GM18498 (cell line): ENCODE measurements around the gene GMDS.

Source experiments
- ATAC-seq: cut with Tn5 transposase; IDR thresholded peaks from one replicate; pipeline ENCODE4 v1.9.1; 2021; ENCODE audit warnings: mild to moderate bottlenecking, moderate library complexity; ENCODE audit not compliant: unreplicated experiment

The GMDS gene

DNA sequence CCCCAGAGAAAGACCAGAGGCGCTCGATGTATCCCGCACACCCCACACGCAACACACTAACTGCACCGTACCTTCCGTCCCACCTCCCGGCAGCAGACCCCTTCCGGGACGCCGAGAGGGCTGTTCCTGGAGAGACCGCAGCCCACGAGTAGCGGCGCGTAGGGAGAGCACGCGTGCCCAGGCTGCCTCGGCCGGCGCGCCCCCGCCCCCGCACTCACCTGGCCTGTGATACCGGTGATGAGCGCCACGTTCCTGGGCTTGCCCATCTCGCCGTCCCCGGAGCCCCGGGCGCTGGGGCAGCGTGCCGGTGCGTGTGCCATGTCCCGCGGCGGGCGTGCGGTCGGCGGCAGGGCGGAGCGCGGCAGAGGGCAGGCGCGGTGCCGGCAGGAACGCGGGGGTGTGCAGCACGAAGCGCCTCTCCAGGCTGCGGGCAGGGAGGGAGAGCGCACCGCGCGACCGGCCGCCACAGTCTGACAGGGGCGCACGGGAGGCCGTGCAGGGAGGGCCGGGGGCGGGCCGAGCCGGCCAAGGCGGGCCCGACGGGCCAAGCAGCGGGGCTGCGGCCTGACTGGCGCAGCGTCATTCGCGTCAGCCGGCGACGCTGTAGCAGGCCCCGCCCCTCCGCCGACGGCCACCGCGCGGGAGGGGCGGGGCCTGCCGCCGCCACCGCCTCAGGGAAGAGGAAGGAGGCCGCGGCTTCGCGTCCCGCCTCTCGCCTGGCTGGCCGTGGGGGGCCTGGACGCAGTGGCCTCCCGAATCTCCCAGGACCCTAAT, at the start of gene GMDS:
Gene GMDS (minus strand): TSS at position 503 of the 774 bp plus-strand sequence.
- peak; percentile 94 for ATAC-seq

DNA sequence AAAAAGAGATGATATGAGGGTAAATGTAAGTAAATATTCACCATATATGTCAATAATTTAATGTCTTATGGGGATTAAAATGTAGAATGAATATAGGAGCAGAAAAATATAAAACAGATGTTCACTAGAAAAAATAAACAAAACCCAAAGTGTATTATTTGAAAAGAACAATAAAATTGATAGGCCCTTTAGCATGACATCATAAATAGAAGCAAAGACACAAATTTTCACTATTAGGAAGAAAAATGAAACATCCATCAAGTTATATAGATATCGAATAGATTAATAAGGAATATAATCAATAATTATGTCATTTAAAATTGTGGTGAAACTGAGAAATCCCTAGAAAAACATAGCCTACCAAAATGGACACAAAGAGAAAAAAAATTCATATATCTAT, 40.1 kb upstream of the GMDS start:
- ATAC-seq = no peak

DNA sequence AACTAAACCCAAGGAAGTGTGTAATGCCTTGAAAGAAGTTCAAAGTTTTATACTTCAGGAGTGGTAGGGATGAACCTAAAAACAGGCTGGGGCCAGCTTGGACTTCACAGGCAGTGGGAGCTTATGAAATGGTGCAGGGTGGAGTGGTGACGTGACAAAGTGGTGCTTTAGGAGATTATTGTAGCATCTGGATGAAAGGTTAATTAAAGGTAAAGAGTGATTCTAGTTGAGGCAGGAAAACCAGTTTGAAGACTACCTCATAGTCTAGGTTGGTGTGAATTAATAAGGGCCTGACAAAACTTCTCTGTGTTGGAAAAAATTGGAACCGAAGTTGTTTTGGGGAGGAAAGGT, 30.5 kb upstream of the GMDS start:
- no peak for ATAC-seq

DNA sequence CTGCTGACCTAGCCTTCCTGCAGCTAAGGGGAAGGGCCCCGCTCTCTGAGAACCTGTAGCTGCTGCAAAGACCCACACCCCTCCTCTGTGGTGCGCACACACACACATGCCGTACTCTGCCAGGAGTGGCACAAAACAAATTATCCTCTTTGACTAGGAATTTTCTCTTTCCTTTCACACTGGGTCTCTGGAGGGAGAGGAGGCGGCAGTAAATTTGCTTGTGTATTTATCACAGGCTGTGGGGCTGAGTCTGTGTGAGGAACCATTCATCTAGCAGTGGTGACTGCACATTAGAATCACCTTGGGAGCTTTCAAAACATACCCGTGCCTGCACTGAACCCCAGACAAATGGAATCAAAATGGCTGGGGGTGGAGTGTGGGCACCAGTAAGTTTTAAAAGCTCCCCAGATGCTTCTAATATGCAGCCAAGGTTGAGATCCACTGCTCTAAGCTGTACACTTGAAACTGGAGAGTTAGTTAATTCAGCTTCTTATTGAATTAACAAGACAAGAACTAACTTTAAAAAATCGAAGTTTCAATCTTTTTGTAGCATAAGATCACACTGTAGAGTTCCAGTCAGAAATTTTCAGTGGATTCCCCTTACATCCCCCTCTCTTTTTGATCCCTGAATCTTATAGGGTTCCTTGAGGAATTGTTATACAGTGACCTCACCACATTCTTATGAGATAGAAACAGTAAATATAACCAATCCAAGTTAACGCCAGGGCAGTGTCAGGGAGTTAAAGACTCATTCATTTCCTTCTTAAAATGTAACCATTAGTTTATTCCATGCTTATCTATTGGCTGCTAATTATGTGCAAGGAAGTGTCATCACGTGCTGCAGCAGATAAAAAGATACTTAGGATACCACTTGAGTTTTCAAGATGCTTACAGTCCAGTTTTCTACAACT, 29.8 kb upstream of the GMDS start:
- no peak for ATAC-seq

DNA sequence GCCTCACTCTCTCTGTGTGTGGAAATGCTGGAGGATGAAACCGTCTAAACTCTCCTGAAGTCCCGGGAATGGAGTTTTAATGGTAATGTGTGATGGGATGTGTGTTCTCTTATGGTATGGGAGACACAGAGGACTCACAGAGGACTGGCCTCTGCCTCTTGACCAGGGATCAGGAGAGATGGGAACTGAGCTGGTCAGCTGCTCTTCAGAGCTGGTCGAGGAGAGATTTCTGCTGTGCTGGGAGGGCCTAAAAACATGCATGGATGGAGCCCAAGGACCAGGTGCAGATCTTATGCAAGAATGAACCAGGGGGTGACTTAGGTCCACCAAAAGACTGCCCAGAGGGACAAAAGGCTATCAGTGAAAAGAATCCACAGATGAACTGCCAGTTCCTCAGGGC, 27.3 kb upstream of the GMDS start:
- ATAC-seq = no peak

DNA sequence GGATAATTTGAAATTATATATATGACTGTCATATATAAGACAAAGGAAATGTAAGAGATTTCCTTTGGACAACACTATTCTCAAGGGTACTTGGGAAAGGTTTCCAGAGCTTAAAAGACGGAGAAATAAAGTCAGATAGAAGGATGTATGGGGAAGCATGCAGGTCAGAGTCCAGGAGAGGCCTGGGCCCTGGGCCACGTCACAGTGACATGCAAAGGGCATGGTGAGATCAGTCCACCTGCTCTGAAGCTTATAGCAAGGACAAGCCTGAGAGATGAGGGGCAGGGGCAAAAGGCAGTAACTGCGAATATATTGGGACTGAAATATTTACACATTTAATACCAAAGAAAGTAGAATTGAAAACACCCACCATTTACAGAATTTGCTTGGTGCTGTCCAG, 24.6 kb upstream of the GMDS start:
- no peak for ATAC-seq

DNA sequence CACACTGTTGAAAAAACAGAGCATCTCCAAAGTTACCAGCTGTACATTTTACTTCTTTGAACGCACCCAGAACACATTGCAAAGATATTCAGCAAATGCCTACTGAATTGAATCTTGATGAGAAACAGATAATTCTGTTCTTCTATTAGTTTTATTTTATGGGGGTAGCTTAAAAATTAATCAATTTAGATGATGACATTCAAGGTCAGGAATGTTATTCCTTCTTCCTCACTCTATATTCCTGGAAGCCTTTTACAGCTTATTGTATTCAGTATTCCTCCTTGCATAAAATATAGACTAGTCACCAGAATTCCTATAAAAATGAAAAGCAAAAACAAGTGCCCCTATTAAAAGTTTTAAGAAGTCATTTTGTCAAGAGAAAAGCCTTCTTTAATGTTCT, 21.4 kb upstream of the GMDS start:
- ATAC-seq = no peak

DNA sequence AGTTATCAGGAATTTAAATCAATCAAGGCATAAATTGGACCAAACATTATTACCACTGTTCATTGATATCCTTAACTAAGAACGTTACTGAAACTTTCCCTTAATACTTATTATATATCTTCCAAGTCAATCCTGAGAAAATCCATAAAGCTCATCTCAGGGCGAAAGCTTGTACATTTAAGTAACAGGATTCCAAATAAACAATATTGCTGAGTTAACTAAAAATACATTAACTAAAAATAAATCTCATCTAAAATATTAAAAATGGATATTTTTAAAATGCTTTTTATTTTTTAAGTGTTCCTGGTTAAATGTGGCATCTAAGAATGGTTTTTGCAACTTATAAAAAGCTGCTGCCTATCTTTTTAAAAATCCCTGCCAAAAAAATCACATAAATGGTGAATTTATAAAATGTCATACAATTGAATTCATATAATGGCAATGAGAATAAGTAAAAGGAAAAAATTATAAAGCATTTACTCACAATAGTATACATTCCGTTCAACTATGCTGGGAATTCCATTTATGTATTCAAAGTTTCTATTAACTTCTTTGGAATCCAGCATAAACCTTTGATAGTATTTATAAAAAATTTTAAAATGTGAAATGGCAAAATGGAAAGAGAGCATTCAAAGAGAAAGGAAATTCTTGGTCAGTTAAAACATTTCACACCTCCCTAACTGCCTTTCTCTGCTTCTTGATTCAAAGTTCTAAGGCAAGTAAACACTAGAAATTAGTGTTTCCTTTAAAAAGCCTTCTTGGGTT, 20.8 kb upstream of the GMDS start:
- no peak for ATAC-seq

DNA sequence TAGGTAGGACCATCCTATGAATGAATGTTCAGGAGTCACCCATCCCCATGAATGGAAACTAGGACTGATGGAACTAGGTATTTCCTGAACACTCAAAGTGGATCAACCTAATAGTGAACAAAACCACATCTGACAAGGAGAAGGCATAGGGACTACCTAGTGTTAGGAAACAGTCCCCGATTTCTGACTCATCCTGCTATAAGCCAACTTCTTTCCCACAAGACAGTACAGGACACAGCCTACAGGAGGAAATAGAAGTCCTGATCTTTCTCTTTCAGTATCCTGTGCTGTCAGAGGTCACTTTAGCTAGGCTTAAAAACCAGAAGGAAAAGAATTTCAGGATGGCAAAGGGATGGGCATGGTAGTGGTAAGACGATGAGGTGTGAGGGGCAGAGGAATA, 19.5 kb upstream of the GMDS start:
- ATAC-seq = no peak

DNA sequence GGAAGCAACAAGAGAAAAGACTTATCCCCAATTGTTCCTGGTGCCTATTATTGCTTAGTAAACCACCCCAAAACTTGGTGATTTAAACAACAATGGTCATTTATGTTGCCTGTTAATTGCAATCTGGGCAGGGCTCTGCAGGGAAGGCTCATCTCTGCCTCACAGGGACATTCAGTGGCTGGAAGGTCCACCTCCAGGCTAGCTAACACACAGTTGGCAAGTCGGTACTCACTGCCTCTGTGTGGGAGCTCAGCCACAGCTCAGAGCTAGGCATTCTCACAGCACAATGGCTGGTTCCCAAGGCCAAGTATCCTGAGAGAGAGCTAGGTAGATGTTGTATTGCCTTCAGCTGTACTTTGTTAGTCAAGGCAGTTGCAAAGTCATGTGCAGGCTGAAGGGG, 18.5 kb upstream of the GMDS start:
- ATAC-seq = no peak

DNA sequence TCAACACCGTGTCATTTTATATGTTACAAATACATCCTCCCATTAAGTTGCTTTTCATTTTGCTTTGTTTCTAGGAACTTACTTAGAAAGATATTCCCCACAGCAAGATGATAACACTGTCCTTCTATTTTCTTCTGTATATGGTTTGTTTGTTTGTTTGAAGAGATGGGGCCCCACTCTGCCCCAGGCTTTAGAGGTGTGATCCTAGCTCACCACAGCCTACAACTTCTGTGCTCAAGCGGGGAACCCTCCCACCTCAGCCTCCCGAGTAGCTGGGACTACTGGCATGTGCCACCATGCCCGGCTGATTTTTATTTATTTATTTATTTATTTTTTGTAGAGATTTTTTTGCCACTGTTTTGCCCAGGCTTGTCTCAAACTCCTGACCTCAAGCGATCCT, 14.2 kb upstream of the GMDS start:
- no peak for ATAC-seq

DNA sequence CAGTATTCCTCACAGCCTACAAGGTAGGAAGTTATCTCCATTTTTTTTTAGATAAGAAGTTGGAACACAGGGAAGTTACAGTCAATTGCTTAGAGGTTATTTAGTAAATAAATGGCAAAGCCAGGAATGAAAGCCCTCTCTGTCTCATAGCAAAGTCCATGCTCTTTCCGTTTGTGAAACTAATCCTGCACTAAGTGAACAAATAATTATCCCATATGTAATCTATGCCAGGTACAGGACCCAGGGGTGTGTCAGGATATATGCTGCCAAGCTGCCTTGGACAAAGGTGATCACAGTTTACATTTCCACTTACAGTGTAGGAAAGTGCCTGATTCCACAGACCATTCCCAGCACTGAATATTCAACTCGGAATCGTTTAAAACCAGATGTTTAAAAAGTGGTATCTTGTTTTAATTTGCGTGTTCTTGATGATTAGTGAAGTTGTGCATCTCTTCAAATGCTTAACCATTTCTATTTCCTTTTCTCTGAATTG, 13.6 kb upstream of the GMDS start:
- no peak for ATAC-seq

DNA sequence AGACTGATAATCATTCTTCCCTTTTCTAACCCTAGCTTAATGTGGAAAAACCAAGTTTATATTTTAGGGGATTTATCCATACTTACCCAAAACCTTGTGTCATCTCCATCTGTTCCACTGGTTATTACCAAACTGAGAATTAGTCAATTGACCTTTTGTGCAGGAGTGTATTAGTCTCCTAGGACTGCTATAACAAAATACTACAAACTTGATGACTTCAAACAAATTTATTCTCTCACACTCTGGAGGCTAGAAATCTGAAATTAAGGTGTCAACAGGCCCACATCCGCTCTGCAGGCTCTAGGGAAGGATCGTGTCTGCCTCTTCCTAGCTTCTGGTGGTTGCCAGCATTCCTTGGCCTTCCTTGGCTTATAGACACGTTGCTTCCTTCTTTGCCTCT, 12.7 kb upstream of the GMDS start:
- ATAC-seq = no peak

DNA sequence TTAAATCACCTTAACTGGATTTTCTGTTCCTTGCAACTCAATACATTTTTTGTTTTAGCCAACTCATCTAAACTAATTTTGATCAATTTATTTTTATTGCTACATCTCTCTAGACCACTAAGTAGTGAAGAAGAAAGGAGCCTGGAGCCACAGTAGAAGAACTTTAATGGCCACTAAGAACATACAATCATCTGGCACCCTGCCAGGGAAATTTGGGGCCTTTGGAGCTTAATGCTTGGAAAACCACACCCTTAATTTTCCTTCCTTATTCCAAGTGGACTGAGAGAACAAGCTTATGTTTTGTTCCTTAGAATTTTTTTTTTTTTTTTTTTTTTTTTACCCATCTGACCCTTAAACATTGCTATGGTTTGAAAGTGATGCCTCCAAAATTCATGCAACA, 12.0 kb upstream of the GMDS start:
- no peak for ATAC-seq

DNA sequence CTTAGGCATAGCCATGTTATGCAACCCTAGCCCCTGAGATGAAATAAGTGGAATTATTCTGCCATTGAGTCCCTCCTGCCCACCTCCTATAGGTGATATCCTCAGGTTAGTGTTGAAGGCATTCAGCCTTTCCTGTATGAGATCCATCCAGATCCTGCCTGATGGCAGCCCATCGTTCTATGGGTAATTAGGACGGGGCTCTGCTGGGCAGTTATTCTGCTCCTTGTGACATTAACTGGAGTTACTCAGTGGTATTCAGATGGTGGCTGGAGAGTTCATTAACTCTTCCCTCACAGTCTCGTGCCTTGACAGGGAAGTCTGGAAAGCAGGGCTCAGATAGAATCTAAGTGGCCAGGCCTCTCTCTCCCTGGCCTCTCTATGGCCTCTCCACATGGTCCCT, 9.3 kb upstream of the GMDS start:
- no peak for ATAC-seq

DNA sequence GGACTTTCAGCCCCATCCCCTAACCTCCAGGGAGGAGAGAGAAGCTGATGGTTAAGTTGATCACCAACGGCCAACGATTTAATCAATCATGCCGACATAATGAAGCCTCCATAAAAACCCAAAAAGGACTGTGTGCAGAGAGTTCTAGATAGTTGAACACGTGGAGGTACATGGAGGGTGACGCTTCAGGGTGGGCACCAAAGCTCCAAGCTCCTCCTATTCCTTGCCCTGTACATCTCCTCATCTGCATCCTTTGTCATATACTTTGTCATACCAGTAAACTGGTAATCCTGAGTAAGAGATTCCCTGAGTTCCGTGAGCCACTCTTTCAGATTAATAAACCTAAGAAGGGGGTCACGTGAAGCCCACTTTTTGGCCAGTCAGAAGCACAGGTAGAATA, 3.7 kb upstream of the GMDS start:
- ATAC-seq = no peak

DNA sequence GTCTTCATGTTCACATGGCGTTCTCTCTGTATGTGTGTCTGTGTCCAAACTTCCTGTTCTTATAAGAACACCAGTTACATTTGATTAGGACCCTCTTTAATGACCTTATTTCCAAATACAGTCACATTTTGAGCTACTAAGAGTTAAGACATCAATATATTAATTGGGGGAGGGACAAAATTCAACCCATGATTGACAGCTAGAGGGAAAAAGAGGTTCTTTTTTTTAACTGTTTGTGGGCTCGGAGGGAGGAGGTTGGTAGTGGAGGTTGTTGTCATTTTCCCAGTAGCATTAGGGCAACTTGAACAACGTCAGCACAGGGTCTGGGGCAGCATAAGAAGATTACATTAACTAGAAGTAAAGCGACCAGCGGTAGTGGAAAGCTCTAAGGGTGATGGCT, 2.3 kb upstream of the GMDS start:
- ATAC-seq = no peak

DNA sequence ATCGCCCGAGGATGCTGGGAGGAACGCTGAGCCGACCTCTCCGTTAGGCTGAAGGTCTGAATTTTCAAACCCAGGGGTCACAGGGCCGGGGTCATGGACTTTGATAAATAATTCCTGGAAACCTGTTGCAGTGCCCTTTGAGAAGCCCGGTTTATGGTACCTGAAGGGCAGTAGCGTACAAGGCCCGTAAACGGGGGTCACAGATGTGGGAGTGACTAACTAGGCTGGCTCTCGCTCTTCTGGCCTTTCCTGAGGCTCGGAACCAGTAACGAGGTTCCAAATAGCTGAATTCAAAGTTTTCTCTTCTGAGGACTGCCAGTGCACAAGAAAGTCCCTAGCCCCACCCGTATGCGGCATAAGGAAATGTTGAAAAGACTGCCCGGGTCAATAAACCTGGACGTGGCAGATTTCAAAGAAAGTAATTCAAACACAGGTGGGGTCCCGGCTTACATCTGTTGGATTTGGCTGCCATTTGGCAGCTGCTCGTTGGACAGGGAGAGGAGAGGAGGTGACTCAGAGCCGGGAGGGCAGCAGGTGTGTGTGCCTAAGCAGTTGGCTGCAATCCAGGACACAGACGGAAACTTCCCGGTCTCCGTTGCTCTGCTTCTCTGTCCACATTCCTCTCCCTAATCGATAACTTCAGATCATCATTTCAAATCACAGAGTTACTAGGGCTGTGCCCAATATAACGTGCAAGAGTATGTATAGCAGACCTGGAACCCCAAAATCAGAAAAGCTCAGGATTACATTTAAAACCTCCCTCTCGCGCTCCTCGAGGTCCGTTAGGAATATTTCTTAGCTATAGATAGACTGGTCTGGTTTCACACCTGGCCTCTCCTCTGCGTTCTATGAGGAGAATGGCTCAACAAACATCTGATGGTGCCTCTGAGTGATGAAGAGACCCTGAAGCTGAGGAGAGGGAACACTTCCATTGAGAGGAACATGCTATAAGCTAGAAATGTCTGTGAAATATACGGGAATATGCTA, 765 bp upstream of the GMDS start:
- peak; percentile 11 for ATAC-seq

DNA sequence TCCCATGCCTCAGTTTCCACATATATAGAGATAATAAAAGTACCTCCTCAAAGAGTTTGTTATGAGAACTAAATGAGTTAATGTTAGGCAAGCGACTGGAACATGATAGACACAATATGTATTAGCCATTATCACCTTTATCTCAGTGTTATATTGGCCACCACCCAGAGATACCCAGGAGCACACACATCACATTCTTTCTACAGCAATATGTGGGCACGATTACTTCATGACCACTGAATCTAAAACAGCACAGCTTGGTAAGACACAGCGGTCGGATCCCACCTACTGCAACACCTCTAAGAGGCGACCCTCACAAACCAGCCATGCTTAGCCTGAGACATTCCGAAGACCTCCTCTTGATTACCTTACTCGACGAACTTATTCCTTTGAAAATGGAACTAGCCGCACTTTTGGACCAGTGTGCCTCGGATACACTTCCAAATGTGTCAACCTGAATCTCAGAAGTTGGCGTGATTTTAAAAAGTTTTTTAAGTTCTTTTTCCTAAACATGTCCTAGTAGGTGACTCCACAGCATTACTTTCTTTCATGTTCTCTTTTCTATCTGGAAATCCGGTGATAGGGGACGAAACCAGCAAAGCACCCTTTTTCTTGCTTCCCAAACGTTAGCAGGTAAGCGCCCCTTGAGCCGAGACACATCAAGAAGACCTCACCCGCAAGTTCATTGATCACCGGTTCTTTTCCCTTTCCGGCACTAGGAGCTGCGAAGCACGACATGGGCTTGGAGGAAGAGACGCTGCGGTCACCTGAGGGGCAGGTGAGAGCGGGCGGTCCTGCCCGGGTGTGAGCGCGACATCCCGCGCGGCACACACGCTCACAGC, 923 bp downstream of the GMDS start:
- ATAC-seq = no peak
